Thyroid gland (tissue), 4 donors: ENCODE measurements around the gene TCF7L2.

ENCODE experiments used
- CTCF ChIP-seq, 6 experiments: fragments of 200-600 bp in 3 of 6; fragments of 450-650 bp in 3 of 6; sonication (generic) in 3 of 6; IDR thresholded peaks; one replicate each; pipeline ENCODE4 v1.5.1; 2016 to 2019; ENCODE audit warnings: antibody characterized with exemption in 6 of 6, mild to moderate bottlenecking in 2 of 6, inconsistent platforms in 1 of 6, moderate library complexity in 1 of 6
- POLR2A ChIP-seq, 2 donors: fragments of 450-650 bp; IDR thresholded peaks; one replicate each; pipeline ENCODE4 v1.6.1; 2017; ENCODE audit warnings: antibody characterized with exemption in 2 of 2, mild to moderate bottlenecking in 2 of 2, moderate library complexity in 1 of 2

GRCh38 chr10:113148071-113148825 lies 198.2 kb downstream of the TCF7L2 start:
- TF ChIP-seq CTCF (IDR thresholded peaks at IDR 0.05), result no peak
- TF ChIP-seq POLR2A (IDR thresholded peaks at IDR 0.05), result no peak
